SK-N-SH (cell line): ENCODE measurements around the gene MRPL9. TPM values are rescaled to one million over a fixed set of nuclear protein-coding genes. Genes with fewer than 3 reads are reported as not detected.

Experiments
- CTCF ChIA-PET: fragments of 300-600, 350-600 bp; formaldehyde crosslinking; extraction: SDS; loops from one replicate; lab custom pipeline; 2021; lab: Yijun Ruan, JAX
- POLR2A ChIA-PET: fragments of 350-600 bp; sonication (Branson Sonifier 250); formaldehyde crosslinking; extraction: SDS; loops from one replicate; lab custom pipeline; 2020; ENCODE audit warnings: antibody characterized with exemption, inconsistent platforms; lab: Yijun Ruan, JAX
- DNase-seq: peaks from one replicate; pipeline ENCODE4 v3.0.0; 2012
- H2AFZ ChIP-seq: fragments of 200-600 bp; sonication (generic); 2 replicates; pipeline ENCODE4 v1.8.1; 2016; ENCODE audit warnings: antibody characterized with exemption, mild to moderate bottlenecking, low read depth
- H3F3A ChIP-seq: fragments of 200-600 bp; sonication (generic); replicated peaks from 2 replicates; pipeline ENCODE3; 2016; ENCODE audit warnings: antibody characterized with exemption, mild to moderate bottlenecking; ENCODE audit not compliant: insufficient read depth
- H3K27ac ChIP-seq, 2 experiments: fragments of 200-500 bp in 1 of 2; fragments of 200-600 bp in 1 of 2; sonication (Bioruptor generic) in 1 of 2; sonication (generic), shearing (Covaris generic) in 1 of 2; 2 replicates each; pipeline versions ENCODE4 v1.5.1 to v1.6.1; 2014 to 2016; ENCODE audit warnings: low read depth in 2 of 2, inconsistent platforms in 1 of 2, low read length in 1 of 2, mild to moderate bottlenecking in 1 of 2, mixed read lengths in 1 of 2
- H3K27me3 ChIP-seq: fragments of 200-600 bp; sonication (generic), shearing (Covaris generic); 2 replicates; pipeline ENCODE4 v1.6.1; 2016; ENCODE audit warnings: mixed run types; ENCODE audit not compliant: insufficient read depth
- H3K36me3 ChIP-seq, 2 experiments: fragments of 200-500 bp in 1 of 2; fragments of 200-600 bp in 1 of 2; sonication (Bioruptor generic) in 1 of 2; sonication (generic) in 1 of 2; replicated peaks in 1 of 2; 2 replicates each; pipeline versions ENCODE3 to v1.5.1; 2014 to 2016; ENCODE audit warnings: low read length in 1 of 2, mild to moderate bottlenecking in 1 of 2; ENCODE audit not compliant: insufficient read depth in 2 of 2, control insufficient read depth in 1 of 2
- H3K4me1 ChIP-seq, 2 experiments: fragments of 200-500 bp in 1 of 2; fragments of 200-600 bp in 1 of 2; sonication (Bioruptor generic) in 1 of 2; sonication (generic), shearing (Covaris generic) in 1 of 2; 2 replicates each; pipeline versions ENCODE4 v1.5.1 to v1.6.1; 2014 to 2016; ENCODE audit warnings: low read depth in 1 of 2, low read length in 1 of 2, mixed run types in 1 of 2; ENCODE audit not compliant: insufficient read depth in 2 of 2, control insufficient read depth in 1 of 2
- H3K4me2 ChIP-seq: fragments of 200-600 bp; sonication (generic), shearing (Covaris generic); 2 replicates; pipeline ENCODE4 v1.6.1; 2017; ENCODE audit warnings: mixed run types
- H3K4me3 ChIP-seq, 2 experiments: fragments of 200-500 bp in 1 of 2; fragments of 200-600 bp in 1 of 2; sonication (Bioruptor generic) in 1 of 2; sonication (generic), shearing (Covaris generic) in 1 of 2; 2 replicates each; pipeline versions ENCODE4 v1.5.1 to v1.8.1; 2014 to 2016; ENCODE audit warnings: low read depth in 2 of 2, inconsistent platforms in 1 of 2, low read length in 1 of 2, mild to moderate bottlenecking in 1 of 2, mixed read lengths in 1 of 2, moderate library complexity in 1 of 2
- H3K79me2 ChIP-seq: fragments of 200-600 bp; sonication (generic); 2 replicates; pipeline ENCODE4 v1.8.1; 2017; ENCODE audit warnings: mild to moderate bottlenecking; ENCODE audit not compliant: insufficient read depth
- H3K9ac ChIP-seq: fragments of 200-600 bp; sonication (generic); 2 replicates; pipeline ENCODE4 v1.6.1; 2017; ENCODE audit warnings: mixed run types
- H3K9me2 ChIP-seq: fragments of 200-600 bp; sonication (generic); 2 replicates; pipeline ENCODE4 v1.6.1; 2017; ENCODE audit warnings: mixed run types
- H3K9me3 ChIP-seq: fragments of 200-600 bp; sonication (generic); 2 replicates; pipeline ENCODE4 v1.6.1; 2017; ENCODE audit warnings: mixed run types, mild to moderate bottlenecking, moderate library complexity
- H4K20me1 ChIP-seq: fragments of 200-600 bp; sonication (generic); 2 replicates; pipeline ENCODE4 v1.6.1; 2017; ENCODE audit warnings: mild to moderate bottlenecking, mixed run types; ENCODE audit not compliant: insufficient read depth
- CTCF ChIP-seq: fragments of 200-600 bp; sonication (generic); IDR thresholded peaks from 2 replicates; pipeline ENCODE4 v1.6.1; 2017; ENCODE audit warnings: antibody characterized with exemption, mild to moderate bottlenecking, moderate library complexity
- ELF1 ChIP-seq: IDR thresholded peaks from 2 replicates; pipeline ENCODE4 v1.4.0; 2012
- EP300 ChIP-seq, 2 experiments: IDR thresholded peaks; 2 replicates each; pipeline versions ENCODE4 v1.4.0 to v1.6.1; 2012; ENCODE audit warnings: borderline replicate concordance in 1 of 2, low read depth in 1 of 2, low read length in 1 of 2
- EZH2phosphoT487 ChIP-seq: fragments of 200-600 bp; sonication (generic); IDR thresholded peaks from 2 replicates; pipeline ENCODE4 v1.6.1; 2017; ENCODE audit warnings: low read depth, mixed run types, mild to moderate bottlenecking, antibody characterized with exemption, moderate library complexity, borderline replicate concordance
- FOSL2 ChIP-seq: IDR thresholded peaks from 2 replicates; pipeline ENCODE4 v1.4.0; 2012; ENCODE audit warnings: low read depth, mild to moderate bottlenecking, moderate library complexity, borderline replicate concordance
- MAX ChIP-seq: IDR thresholded peaks from 2 replicates; pipeline ENCODE4 v1.4.0; 2012; ENCODE audit warnings: low read depth
- PBX3 ChIP-seq: IDR thresholded peaks from 2 replicates; pipeline ENCODE4; 2012
- RAD21 ChIP-seq: IDR thresholded peaks from 2 replicates; pipeline ENCODE4 v1.6.1; 2012; ENCODE audit warnings: mild to moderate bottlenecking, low read length
- RCOR1 ChIP-seq: fragments of 150-350 bp; IDR thresholded peaks from 2 replicates; pipeline ENCODE4 v1.6.1; 2017; ENCODE audit warnings: antibody characterized with exemption, low read length
- RFX5 ChIP-seq: IDR thresholded peaks from 2 replicates; pipeline ENCODE4 v1.6.1; 2012; ENCODE audit warnings: mild to moderate bottlenecking, improper control_type of control experiment, low read length
- SIN3A ChIP-seq: IDR thresholded peaks from 2 replicates; pipeline ENCODE4 v1.6.1; 2012; ENCODE audit warnings: low read depth, mild to moderate bottlenecking, low read length, moderate library complexity, borderline replicate concordance
- SMC3 ChIP-seq: IDR thresholded peaks from 2 replicates; pipeline ENCODE4 v1.6.1; 2012; ENCODE audit warnings: low read depth, low read length, improper control_type of control experiment
- TAF1 ChIP-seq: IDR thresholded peaks from 2 replicates; pipeline ENCODE4 v1.6.1; 2012; ENCODE audit warnings: low read depth, mild to moderate bottlenecking, low read length, moderate library complexity, borderline replicate concordance
- TCF12 ChIP-seq: IDR thresholded peaks from 2 replicates; pipeline ENCODE4 v1.4.0; 2012
- TEAD4 ChIP-seq: IDR thresholded peaks from 2 replicates; pipeline ENCODE4 v1.4.0; 2012; ENCODE audit warnings: mild to moderate bottlenecking, borderline replicate concordance; ENCODE audit not compliant: insufficient read depth
- USF2 ChIP-seq: fragments of 150-350 bp; IDR thresholded peaks from 2 replicates; pipeline ENCODE4 v1.6.1; 2017; ENCODE audit warnings: antibody characterized with exemption, low read length, low read depth, borderline replicate concordance
- WGBS: methylation state at CpG from one replicate; pipeline ENCODE4 v1.1.6; 2017; ENCODE audit warnings: low lambda C conversion rate; 5-methylcytosine and 5-hydroxymethylcytosine counted together
- polyA plus RNA-seq, 3 experiments: library from polyadenylated mRNA; depleted of rRNA; stranded (reverse); fragments of >200 nt; gene quantifications; 2 replicates each; pipeline ENCODE4 v1.2.3, GENCODE V29; 2012
- TF ChIP-seq, protein P1 (sequence below): IDR thresholded peaks from 2 replicates; pipeline ENCODE4 v1.4.0; 2012; ENCODE audit warnings: low read depth, borderline replicate concordance

MRPL9 gene
- polyA plus RNA-seq, 1 of the 3 experiments (the other 2 are of a cell fraction), result 76.2 TPM

GRCh38 chr1:151801846-151802245 is 38.5 kb upstream of the MRPL9 start:
- POLR2A ChIA-PET, result interaction anchor here (1.8 kb wide), 1 partner anchor 18 kb away, joined by 7 read pairs; no protein-coding TSS in a partner anchor
- WGBS, result 100% methylated on average over 2 of the region's 7 CpGs
- no peaks in the 10 kb centered on the region for H4K20me1 ChIP-seq
- no peaks in the 10 kb centered on the region for H3K9me3 ChIP-seq
- CTCF ChIA-PET, result interaction anchor here (1.7 to 2.5 kb wide), 2 partner anchors 13 to 35 kb away, joined by 4 to 9 read pairs; no protein-coding TSS in a partner anchor
- H3K9me2 ChIP-seq, result no peaks in the 10 kb centered on the region
- no peak overlapping the region for H2AFZ ChIP-seq
- H3K4me3 ChIP-seq, result no peak overlapping the region
- H3K4me1 ChIP-seq, result peaks cover 0 to 53% of the 10 kb centered on the region in 2 experiments; a peak in 2 of 4 replicates
- DNase-seq, result no peak
- no peak overlapping the region for H3K4me2 ChIP-seq
- no peak overlapping the region for H3K9ac ChIP-seq
- no peaks in the 10 kb centered on the region for H3K36me3 ChIP-seq
- no peak for TF ChIP-seq SMC3
- TF ChIP-seq FOSL2, result no peak
- no peak for TF ChIP-seq SIN3A
- no peak for TF ChIP-seq ELF1
- no peak for TF ChIP-seq EP300 (IDR thresholded peaks at IDR 0.05; ENCODE audit: borderline replicate concordance in 1 of 2, low read depth in 1 of 2, low read length in 1 of 2)
- TF ChIP-seq TEAD4, result no peak
- no peak for TF ChIP-seq RCOR1
- TF ChIP-seq MAX, result no peak
- TF ChIP-seq TAF1, result no peak
- TF ChIP-seq PBX3, result no peak
- TF ChIP-seq RFX5, result no peak
- no peak for TF ChIP-seq CTCF
- TF ChIP-seq USF2, result no peak
- TF ChIP-seq, protein P1, sequence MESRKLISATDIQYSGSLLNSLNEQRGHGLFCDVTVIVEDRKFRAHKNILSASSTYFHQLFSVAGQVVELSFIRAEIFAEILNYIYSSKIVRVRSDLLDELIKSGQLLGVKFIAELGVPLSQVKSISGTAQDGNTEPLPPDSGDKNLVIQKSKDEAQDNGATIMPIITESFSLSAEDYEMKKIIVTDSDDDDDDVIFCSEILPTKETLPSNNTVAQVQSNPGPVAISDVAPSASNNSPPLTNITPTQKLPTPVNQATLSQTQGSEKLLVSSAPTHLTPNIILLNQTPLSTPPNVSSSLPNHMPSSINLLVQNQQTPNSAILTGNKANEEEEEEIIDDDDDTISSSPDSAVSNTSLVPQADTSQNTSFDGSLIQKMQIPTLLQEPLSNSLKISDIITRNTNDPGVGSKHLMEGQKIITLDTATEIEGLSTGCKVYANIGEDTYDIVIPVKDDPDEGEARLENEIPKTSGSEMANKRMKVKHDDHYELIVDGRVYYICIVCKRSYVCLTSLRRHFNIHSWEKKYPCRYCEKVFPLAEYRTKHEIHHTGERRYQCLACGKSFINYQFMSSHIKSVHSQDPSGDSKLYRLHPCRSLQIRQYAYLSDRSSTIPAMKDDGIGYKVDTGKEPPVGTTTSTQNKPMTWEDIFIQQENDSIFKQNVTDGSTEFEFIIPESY, result no peak
- no peak for TF ChIP-seq RAD21
- TF ChIP-seq EZH2phosphoT487, result no peak
- no peak for TF ChIP-seq TCF12
- no peaks in the 10 kb centered on the region for H3K79me2 ChIP-seq
- H3K27ac ChIP-seq, result no peak overlapping the region; a peak in 1 of 4 replicates
- H3F3A ChIP-seq, result no peaks in the 10 kb centered on the region
- H3K27me3 ChIP-seq, result peaks cover 53% of the 10 kb centered on the region
